IPS-NIHi7 (cell line): ENCODE measurements around the gene SKOR1.

Experiments
- DNase-seq: peaks from one replicate; pipeline ENCODE4 v3.0.0; 2012; ENCODE audit warnings: mixed read lengths; ENCODE audit errors: extremely low spot score

SKOR1 gene, protein sequence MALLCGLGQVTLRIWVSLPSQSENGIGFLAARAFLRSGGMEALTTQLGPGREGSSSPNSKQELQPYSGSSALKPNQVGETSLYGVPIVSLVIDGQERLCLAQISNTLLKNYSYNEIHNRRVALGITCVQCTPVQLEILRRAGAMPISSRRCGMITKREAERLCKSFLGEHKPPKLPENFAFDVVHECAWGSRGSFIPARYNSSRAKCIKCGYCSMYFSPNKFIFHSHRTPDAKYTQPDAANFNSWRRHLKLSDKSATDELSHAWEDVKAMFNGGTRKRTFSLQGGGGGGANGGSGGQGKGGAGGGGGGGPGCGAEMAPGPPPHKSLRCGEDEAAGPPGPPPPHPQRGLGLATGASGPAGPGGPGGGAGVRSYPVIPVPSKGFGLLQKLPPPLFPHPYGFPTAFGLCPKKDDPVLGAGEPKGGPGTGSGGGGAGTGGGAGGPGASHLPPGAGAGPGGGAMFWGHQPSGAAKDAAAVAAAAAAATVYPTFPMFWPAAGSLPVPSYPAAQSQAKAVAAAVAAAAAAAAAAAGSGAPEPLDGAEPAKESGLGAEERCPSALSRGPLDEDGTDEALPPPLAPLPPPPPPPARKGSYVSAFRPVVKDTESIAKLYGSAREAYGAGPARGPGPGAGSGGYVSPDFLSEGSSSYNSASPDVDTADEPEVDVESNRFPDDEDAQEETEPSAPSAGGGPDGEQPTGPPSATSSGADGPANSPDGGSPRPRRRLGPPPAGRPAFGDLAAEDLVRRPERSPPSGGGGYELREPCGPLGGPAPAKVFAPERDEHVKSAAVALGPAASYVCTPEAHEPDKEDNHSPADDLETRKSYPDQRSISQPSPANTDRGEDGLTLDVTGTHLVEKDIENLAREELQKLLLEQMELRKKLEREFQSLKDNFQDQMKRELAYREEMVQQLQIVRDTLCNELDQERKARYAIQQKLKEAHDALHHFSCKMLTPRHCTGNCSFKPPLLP

DNA sequence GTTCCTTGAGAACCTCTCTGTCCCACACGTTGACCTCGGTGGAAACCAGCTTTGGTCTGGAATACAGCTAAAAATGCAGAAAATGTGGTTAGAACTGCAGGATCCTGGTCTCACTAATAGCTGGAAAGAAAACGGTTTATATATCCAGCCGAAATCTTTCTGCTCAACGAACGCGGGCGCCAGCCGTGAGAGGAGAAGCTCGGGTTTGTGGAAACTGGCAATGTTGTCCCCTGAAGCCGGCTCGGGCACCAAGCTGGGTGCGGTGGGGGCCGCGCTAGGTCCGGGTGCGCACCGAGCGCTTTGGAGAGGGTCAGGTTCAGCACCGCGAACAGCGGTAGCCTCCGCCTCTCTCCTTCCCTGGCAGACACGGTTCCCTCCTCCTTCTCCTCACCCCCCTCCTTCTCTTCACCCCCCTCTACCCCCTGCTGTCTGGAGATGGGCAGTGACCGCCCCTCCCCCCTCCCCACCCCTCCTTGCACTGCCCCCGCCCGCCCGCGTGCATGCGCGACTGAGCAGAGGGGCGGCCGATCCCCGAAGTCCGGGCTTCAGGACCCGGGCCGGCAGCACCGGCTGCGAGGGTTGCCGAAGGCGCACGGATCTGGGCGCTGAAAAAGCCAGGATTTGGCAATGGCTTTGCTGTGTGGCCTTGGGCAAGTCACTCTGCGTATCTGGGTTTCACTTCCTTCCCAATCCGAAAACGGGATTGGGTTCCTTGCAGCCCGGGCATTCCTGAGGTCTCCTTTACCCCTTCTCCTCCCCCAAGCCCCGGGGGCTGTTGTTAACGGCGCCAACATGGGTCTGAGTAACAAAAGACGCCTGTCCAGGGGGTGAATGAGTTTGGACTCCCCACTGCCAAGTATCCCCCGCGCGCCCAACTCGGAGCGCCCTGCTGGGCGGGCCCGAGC, at the start of gene SKOR1:
Gene SKOR1 (plus strand): TSS at position 534 of the 905 bp plus-strand sequence. CDS start 94 bp downstream, at position 628.
- DNase-seq = peak; percentile 73

- no peak for DNase-seq
Observed at GRCh38 chr15:67775998-67776397, 49.3 kb upstream of the SKOR1 start.

GRCh38 chr15:67776600-67776999, 48.7 kb upstream of the SKOR1 start:
- DNase-seq = no peak

GRCh38 chr15:67777071-67777470, 48.2 kb upstream of the SKOR1 start:
- no peak for DNase-seq

DNA sequence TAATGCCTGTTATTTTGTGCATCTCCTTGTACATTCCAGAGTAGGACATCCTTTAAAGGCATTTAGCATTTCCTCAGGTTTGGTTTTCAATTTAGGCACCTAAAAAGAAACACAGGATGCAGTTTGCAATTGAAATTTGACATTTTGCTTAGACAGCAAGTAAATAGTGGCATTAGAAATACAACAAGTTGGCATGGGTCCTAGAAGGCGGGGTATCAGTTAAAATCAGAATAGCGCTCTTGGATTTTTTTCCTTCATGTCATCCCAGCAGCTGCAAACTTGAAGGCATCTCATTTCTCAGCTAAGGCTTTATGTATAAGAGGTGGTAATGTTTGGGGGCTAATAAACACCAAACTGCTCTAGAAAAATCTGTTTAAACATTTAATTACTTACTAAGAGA, 47.5 kb upstream of the SKOR1 start:
- no peak for DNase-seq

- DNase-seq = no peak
Observed at GRCh38 chr15:67778968-67779548, 46.3 kb upstream of the SKOR1 start.

GRCh38 chr15:67779549-67780111, 45.7 kb upstream of the SKOR1 start:
- DNase-seq = peak; percentile 22

DNA sequence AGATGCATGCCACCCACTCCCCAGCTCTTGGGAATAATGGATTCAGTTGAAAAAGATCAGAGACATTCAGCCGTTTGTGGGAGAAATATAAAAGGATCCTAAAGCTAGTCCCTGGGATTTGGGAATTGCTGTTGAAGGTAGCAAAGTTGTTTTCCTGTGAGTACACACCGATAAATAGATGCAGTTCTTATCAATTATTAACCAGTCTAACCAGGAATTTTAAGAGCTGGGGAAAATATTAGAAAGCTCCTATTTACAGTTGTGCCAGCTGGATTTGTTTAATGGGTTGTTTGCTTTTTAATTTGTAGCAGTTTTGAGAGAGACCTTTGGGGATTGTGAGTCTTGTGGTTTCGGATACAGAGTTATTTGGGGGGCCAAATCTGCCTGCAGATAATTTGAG, 44.2 kb upstream of the SKOR1 start:
- DNase-seq = no peak

GRCh38 chr15:67781907-67782690, 43.2 kb upstream of the SKOR1 start:
- no peak for DNase-seq

DNA sequence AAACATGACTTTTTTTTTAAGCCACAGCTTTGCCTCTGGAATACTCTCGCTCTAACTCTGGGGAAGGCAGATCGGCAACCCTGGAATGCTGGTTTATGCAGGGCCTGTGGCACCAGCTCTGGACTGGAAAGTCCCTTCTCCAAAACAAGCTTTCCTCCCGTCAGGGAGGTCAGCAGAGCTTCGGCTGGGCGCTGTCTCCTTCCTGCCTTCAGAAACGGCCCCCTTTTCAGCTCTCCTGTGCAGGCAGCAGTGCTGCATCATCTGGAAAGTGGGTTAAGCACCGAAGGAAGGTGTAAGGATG, 42.7 kb upstream of the SKOR1 start:
- peak; percentile 39 for DNase-seq

GRCh38 chr15:67783303-67783702, 42.0 kb upstream of the SKOR1 start:
- DNase-seq = no peak

DNA sequence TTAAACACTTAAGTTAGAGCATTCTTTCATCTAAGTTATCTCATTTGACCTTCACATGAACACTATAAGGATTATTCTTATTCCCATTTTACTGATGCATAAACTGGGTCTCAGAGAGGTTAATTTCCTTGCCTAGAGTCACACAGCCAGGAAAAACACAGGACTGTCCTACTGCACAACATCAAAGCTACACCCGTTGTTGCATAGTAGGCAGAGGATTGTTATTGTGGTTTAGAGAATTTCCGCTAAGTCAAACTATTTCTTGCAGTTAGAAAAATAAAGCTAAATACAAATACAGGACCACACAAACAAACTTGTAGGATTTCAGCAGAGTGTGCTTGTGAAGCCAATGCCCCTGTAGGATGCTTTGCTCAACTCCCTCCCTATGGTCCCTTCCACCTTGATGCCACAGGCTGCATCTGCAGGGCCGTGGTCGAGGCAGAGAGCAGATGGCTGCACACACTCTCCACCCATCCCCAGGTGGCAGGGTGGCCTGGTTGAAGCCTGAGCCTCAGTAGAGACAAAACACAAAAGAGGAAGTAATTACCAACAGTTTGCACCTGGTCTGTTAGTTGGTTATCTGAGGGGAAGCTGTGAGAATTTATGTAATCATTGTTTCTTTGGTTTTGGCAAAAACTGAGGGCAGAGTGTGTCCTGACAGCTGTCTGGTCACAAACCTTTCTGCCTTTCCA, 41.1 kb upstream of the SKOR1 start:
- DNase-seq = no peak

DNA sequence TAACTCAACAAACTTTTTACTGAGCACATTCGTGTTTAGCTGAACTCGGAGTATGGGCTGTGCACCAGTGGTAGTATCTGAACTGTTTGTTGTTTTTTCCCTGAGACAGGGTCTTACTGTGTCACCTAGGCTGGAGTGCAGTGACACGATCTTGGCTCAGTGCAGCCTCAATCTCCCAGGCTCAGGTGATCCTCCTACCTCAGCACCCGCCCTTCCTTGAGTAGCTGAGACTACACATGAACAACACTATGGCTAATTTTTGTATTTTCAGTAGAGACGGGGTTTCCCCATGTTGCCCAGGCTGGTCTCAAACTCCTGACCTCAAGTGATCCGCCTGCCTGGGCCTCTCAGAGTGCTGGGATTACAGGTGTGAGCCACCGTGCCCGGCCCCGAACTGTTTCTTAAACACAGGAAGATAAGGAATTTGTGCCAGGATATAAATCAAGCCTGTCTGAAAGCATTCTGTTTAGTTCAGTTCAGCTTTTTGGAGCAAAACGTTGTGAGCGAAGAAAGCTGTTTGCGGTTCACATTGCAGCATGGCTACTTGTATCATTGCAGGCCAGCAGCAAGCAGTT, 40.4 kb upstream of the SKOR1 start:
- no peak for DNase-seq

DNA sequence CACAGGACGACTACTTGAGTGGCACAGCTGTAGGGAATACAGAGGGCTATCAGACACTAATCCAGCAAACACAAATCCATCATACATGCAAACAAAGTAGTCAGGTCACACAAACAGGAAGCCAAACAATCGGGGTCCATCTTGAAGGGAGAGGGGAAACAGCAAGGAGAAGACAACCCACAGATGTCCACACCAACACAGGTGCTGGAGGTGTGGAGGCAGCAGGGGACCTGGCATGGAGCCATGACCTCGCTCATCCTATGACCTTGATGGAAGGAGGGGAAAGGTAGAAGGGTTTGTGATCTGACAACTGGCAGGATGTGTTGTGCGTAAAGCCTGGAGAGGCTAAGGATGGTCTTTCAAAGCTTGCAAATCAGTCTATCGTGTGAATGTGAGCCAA, 39.9 kb upstream of the SKOR1 start:
- DNase-seq = no peak

- DNase-seq = no peak
Observed at GRCh38 chr15:67786646-67787045, 38.7 kb upstream of the SKOR1 start.

DNA sequence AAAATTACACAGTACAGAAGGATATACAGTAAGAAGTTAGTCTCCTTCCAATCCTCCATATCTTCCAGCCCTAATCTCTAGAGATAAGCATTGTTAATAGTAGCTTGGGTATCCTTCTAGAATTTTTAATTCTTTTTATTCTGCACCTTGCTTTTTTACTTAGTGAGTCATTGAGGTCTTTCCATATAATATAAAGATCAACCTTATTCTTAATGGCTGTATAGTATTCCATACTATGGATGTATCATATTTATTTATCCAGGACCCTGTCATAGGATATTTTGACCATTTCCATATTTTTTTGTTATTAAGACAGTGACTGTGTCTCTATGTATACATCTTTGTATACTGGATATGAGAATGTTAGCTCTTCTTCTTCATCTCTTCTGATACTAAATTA, 36.3 kb upstream of the SKOR1 start:
- no peak for DNase-seq

DNA sequence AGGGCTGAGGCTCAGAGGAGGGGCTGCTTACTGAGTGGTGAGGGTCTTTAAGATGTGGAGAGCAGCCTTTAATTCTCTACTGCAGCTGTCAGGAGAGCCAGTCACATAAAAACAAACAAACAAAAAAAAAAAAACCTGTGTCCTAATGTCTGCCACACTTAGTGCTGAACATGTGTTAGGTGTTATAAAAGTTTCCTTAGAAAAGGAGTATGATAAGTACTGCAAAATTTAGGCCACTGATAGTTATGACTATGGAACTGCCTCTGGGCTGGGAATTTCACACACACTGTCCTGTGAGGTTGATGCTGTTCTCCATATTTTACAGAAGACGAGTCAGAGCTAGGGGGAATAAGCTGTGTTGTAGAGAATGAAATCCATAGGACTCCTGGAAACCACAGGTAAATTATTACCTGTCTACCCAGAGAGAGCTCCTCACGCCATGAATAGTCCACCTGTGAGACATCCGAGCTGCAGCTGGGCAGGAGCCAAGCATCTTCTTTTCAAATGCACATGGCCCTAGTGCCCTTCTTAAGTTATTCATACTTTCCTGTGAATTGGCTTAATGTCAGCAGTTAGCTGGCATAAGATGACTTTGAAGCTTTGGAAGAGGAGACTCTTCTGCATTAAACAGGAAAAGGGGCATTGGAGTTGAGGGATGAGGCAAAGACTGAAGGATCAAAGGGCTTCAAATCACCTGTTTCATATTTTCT, 34.5 kb upstream of the SKOR1 start:
- DNase-seq = no peak

DNA sequence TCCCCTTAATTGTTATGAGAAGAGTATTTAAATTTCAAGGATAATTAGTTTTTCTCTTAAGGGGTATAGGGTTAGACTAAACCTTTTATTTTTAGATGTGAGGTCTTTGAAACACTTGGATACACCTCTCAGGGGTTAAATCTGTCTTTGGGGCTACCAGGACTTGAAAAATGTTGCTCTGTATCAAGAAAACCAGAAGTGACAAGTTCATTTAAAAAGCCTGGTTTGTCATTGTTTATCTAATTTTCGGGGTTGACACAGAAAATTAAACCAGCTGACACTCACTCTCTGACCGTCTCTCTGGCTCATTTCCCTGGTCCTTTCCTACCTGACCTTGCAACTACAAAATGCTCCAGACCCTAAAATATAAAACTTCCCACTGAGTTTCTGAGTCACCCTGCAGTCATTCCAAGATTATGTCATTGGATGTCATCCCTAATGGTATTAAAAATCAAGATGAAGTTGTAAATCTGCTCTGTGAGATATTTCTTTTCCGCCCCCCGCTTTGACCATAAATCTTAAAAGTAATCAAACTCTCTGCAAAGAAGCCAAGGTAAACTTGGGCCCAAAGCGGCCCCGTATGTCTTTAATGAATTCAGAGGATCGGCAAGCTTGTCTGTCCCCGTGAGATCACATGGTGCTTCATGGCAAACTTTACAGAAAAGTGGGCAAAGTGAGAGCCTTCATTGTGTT, 32.9 kb upstream of the SKOR1 start:
- no peak for DNase-seq
